Measurements from ENCODE around the gene THADA.
"Not testable (repeated sequence)": the region's sequence is repeated elsewhere in the genome, so short reads cannot be mapped to it uniquely, and the experiment has no call there.

The THADA gene

GRCh38 chr2:43593254-43593653, 2.6 kb downstream of the THADA start:
- no peak for DNase-seq

- no peak for DNase-seq
These were observed 3.4 kb downstream of the THADA start for GRCh38 chr2:43592443-43592842.

- no peak for DNase-seq
These were observed 10.1 kb downstream of the THADA start for GRCh38 chr2:43585708-43586107.

- no peak for DNase-seq
These were observed 16.4 kb downstream of the THADA start for GRCh38 chr2:43579275-43579981.

GRCh38 chr2:43576981-43577892, 18.6 kb downstream of the THADA start:
- DNase-seq, result no peak

- no peak for DNase-seq
These were observed 23.6 kb downstream of the THADA start for GRCh38 chr2:43572244-43572643.

GRCh38 chr2:43569921-43570320, 25.9 kb downstream of the THADA start:
- no peak for DNase-seq

- no peak for DNase-seq
These were observed 27.6 kb downstream of the THADA start for GRCh38 chr2:43568228-43568627.

GRCh38 chr2:43566461-43566729, 29.4 kb downstream of the THADA start:
- DNase-seq, result no peak

- no peak for DNase-seq
These were observed 32.2 kb downstream of the THADA start for GRCh38 chr2:43563679-43564078.

- DNase-seq, result no peak
These were observed 35.6 kb downstream of the THADA start for GRCh38 chr2:43560231-43560547.

- DNase-seq, result no peak
These were observed 36.2 kb downstream of the THADA start for GRCh38 chr2:43559391-43560230.

GRCh38 chr2:43557196-43557595, 38.6 kb downstream of the THADA start:
- no peak for DNase-seq

GRCh38 chr2:43556256-43556655, 39.6 kb downstream of the THADA start:
- DNase-seq, result no peak

- DNase-seq, result no peak
These were observed 42.4 kb downstream of the THADA start for GRCh38 chr2:43553341-43553855.

- DNase-seq, result no peak
These were observed 43.8 kb downstream of the THADA start for GRCh38 chr2:43551990-43552389.

GRCh38 chr2:43548381-43548780, 47.5 kb downstream of the THADA start:
- DNase-seq, result not testable (repeated sequence)

- DNase-seq, result no peak
These were observed 53.4 kb downstream of the THADA start for GRCh38 chr2:43542285-43542933.

- no peak for DNase-seq
These were observed 54.7 kb downstream of the THADA start for GRCh38 chr2:43541165-43541564.

- DNase-seq, result peak; percentile 40
These were observed 55.6 kb downstream of the THADA start for GRCh38 chr2:43540021-43540779.

- DNase-seq, result no peak
These were observed 56.4 kb downstream of the THADA start for GRCh38 chr2:43539436-43539835.

- DNase-seq, result no peak
These were observed 57.7 kb downstream of the THADA start for GRCh38 chr2:43538034-43538670.

Data from left hindlimb (tissue), 1 donor.